MCF 10A (cell line): ENCODE data around the gene OR51E1. TPM values are rescaled to one million over a fixed set of nuclear protein-coding genes. Genes with fewer than 3 reads are reported as not detected.

ENCODE experiments used
- Bru-seq: library from RNA; stranded (reverse); fragments of 400-500 nt; gene quantifications from one replicate; lab custom pipeline; 2021; lab: Mats Ljungman, UMichigan
- BruChase-seq, 2 experiments: library from RNA; stranded (reverse); fragments of 400-500 nt; gene quantifications; one replicate each; lab custom pipeline; 2021; lab: Mats Ljungman, UMichigan
- BruUV-seq: library from RNA; stranded (reverse); fragments of 400-500 nt; replicated peaks from 2 replicates; lab custom pipeline; 2021; lab: Mats Ljungman, UMichigan
- CTCF ChIA-PET: fragments of 300-600 bp; sonication (Branson Sonifier 250); formaldehyde crosslinking; extraction: SDS; loops from one replicate; lab custom pipeline; 2021; ENCODE audit warnings: antibody characterized with exemption, inconsistent platforms; lab: Yijun Ruan, JAX
- POLR2A ChIA-PET: fragments of 300-600, 350-650 bp; sonication (Branson Sonifier 250); formaldehyde crosslinking; extraction: SDS; loops from one replicate; lab custom pipeline; 2020; ENCODE audit warnings: antibody characterized with exemption, inconsistent platforms; lab: Yijun Ruan, JAX
- DNase-seq: peaks from one replicate; pipeline ENCODE4 v3.0.0-alpha.2; 2018; ENCODE audit not compliant: unreplicated experiment
- H3K27ac Mint-ChIP-seq: one replicate; pipeline ENCODE4 v1.8.0; 2022; ENCODE audit warnings: mild to moderate bottlenecking, low read depth, mixed read lengths; ENCODE audit not compliant: unreplicated experiment
- H3K27me3 Mint-ChIP-seq: one replicate; pipeline ENCODE4 v1.8.0; 2022; ENCODE audit warnings: mixed read lengths; ENCODE audit not compliant: insufficient read depth, unreplicated experiment
- H3K36me3 Mint-ChIP-seq: one replicate; pipeline ENCODE4 v1.8.0; 2022; ENCODE audit warnings: mild to moderate bottlenecking, moderate library complexity, mixed read lengths; ENCODE audit not compliant: insufficient read depth, unreplicated experiment
- H3K4me1 Mint-ChIP-seq: one replicate; pipeline ENCODE4 v1.8.0; 2022; ENCODE audit warnings: mixed read lengths; ENCODE audit not compliant: insufficient read depth, unreplicated experiment
- H3K4me3 Mint-ChIP-seq: one replicate; pipeline ENCODE4 v1.8.0; 2022; ENCODE audit warnings: mild to moderate bottlenecking, moderate library complexity, mixed read lengths; ENCODE audit not compliant: unreplicated experiment
- H3K9me3 Mint-ChIP-seq: one replicate; pipeline ENCODE4 v1.8.0; 2022; ENCODE audit warnings: mixed read lengths; ENCODE audit not compliant: unreplicated experiment
- intact Hi-C: fragments of 100-400 bp; cut with micrococcal nuclease; formaldehyde crosslinking; loops from 2 replicates; pipeline ENCODE4 v1.14.1; 2022
- long read RNA-seq: library from polyadenylated mRNA; stranded (forward); transcript quantifications from one replicate; pipeline ENCODE4 v2.0.0, GENCODE V29; 2022
- total RNA-seq: library from RNA; stranded (reverse); gene quantifications from 2 replicates; pipeline ENCODE4 v1.2.3, GENCODE V29; 2022
- TF ChIP-seq, protein P1 (sequence below): fragments of 200-600 bp; IDR thresholded peaks from one replicate; pipeline ENCODE4 v1.8.0; 2022; ENCODE audit warnings: antibody characterized with exemption, mild to moderate bottlenecking; ENCODE audit not compliant: unreplicated experiment

OR51E1 gene, protein sequence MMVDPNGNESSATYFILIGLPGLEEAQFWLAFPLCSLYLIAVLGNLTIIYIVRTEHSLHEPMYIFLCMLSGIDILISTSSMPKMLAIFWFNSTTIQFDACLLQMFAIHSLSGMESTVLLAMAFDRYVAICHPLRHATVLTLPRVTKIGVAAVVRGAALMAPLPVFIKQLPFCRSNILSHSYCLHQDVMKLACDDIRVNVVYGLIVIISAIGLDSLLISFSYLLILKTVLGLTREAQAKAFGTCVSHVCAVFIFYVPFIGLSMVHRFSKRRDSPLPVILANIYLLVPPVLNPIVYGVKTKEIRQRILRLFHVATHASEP
- not detected in 2 replicates for total RNA-seq
- not detected for Bru-seq, nascent RNA
- BruChase-seq, experiment 1, labeled RNA remaining after a 6-hour chase: not detected
- not detected for BruChase-seq, experiment 2, labeled RNA remaining after a 2-hour chase
- long read RNA-seq: 0 reads

DNA sequence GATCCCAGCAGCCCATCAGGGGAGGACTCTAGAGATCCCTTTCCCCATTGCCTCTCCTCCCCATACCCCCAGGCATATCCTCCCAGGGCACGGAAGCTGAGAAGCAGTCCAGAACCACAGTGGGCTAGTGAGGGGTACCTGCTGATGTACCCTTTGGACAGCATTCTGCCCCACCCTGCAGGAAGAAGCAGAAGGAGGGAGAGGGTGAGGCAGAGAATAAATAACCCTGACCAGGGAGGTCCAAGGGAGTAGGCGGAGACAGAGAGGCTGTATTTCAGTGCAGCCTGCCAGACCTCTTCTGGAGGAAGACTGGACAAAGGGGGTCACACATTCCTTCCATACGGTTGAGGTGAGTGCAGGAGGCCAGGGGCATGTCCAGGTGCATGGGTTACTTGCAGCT lies at the start of gene OR51E1:
OR51E1 (plus strand) TSS at position 301 of the 400 bp plus-strand sequence. CDS start 8,545 bp downstream, outside the sequence.
- no peak for DNase-seq
- ChIA-PET POLR2A (no interaction called here), CTCF (no interaction called here)
- TF ChIP-seq, protein P1, sequence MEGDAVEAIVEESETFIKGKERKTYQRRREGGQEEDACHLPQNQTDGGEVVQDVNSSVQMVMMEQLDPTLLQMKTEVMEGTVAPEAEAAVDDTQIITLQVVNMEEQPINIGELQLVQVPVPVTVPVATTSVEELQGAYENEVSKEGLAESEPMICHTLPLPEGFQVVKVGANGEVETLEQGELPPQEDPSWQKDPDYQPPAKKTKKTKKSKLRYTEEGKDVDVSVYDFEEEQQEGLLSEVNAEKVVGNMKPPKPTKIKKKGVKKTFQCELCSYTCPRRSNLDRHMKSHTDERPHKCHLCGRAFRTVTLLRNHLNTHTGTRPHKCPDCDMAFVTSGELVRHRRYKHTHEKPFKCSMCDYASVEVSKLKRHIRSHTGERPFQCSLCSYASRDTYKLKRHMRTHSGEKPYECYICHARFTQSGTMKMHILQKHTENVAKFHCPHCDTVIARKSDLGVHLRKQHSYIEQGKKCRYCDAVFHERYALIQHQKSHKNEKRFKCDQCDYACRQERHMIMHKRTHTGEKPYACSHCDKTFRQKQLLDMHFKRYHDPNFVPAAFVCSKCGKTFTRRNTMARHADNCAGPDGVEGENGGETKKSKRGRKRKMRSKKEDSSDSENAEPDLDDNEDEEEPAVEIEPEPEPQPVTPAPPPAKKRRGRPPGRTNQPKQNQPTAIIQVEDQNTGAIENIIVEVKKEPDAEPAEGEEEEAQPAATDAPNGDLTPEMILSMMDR: no peak
- Mint-ChIP-seq H3K4me3 (no peak within 1 kb of the TSS), H3K27me3 (peaks cover 14% of the 10 kb centered on the region), H3K9me3 (no peaks in the 10 kb centered on the region), H3K27ac (peak within 1 kb of the TSS; percentile 17), H3K4me1 (no peaks in the 10 kb centered on the region), H3K36me3 (no peaks in the 10 kb centered on the region)
- intact Hi-C loops: no loop called here
- no TSS peak for BruUV-seq

DNA sequence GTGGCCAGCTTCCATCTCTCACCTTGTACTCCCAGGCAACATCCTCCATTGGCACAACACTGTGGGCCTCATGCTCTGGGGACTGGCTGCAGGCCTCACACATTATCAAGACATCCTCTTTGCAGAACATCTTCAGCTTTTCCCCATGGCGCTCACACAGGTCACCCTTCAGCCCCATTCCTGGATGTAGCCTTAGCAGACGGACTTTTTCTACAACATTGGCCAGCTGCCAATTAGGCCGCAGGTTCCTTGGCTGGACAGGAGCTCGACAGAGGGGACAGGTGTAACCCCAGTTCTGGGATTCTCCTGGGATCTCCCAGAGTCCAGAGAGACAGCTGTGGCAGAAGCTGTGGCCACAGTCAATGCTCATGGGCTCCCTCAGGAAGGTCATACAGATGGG lies 38.7 kb upstream of the OR51E1 start:
- no TSS peak for BruUV-seq
- ChIA-PET CTCF (interaction anchor here (0.7 to 1.7 kb wide), 3 partner anchors 21 to 142 kb away, joined by 3 to 10 read pairs (median 7); partner anchors contain the start of gene OR51D1), POLR2A (no interaction called here)
- peaks cover 29% of the 10 kb centered on the region for H3K36me3 Mint-ChIP-seq
- H3K9me3 Mint-ChIP-seq: no peaks in the 10 kb centered on the region
- H3K4me1 Mint-ChIP-seq: peaks cover 18% of the 10 kb centered on the region
- intact Hi-C loops: loop anchor here (5.0 kb wide), 1 partner anchor 418 kb away; no protein-coding TSS in a partner anchor
- no peak for DNase-seq
- H3K27ac Mint-ChIP-seq: no peak overlapping the region
- no peaks in the 10 kb centered on the region for H3K27me3 Mint-ChIP-seq
- TF ChIP-seq, protein P1: no peak
- H3K4me3 Mint-ChIP-seq: no peak overlapping the region

DNA sequence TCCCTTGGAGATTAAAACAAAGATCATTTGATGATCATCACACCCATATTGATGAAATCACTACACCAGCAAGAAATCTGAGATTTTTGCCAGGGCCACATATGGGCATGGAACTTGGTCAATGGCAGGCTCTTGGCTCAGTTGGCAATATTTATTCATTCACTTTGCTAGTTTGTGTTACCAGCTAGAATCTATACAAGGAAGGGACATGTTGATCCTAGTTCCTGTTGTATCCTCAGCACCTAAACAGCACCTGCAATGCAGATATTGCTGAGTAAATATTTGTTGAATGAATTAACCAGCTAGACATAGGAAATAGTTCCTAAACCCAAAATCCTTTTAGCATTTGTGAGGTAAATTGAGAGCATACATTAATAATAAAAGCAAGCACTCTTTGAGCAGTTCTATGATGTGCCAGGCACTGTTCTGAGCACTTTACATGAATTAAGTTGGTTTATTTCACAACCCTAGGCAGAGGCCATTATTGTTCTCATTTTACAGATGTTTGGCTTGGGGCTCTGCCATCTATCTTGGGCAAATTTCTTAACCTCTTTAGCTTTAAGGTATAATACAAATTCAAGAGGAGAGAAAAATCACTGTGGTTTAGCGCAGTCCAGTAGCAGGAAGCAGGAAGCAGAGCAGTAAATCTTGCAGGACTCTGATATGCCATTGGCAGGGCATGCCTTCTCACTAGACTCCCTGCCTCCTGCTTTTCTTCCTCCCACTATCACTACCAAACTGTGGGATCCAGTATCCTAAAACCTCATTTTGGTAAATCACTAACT lies 37.4 kb upstream of the OR51E1 start:
- intact Hi-C loops: loop anchor here (5.0 kb wide), 1 partner anchor 419 kb away; no protein-coding TSS in a partner anchor
- TF ChIP-seq, protein P1: no peak
- H3K9me3 Mint-ChIP-seq: no peaks in the 10 kb centered on the region
- no TSS peak for BruUV-seq
- H3K4me1 Mint-ChIP-seq: peaks cover 25% of the 10 kb centered on the region
- no peaks in the 10 kb centered on the region for H3K27me3 Mint-ChIP-seq
- ChIA-PET POLR2A (interaction anchor here (0.6 to 1.1 kb wide), 4 partner anchors 11 to 700 kb away, joined by 3 read pairs; no protein-coding TSS in a partner anchor), CTCF (interaction anchor here (0.7 to 3.2 kb wide), 6 partner anchors 19 to 420 kb away, joined by 3 to 15 read pairs (median 4); partner anchors contain the start of gene OR51D1)
- H3K27ac Mint-ChIP-seq: peak overlapping the region; percentile 91
- peaks cover 29% of the 10 kb centered on the region for H3K36me3 Mint-ChIP-seq
- H3K4me3 Mint-ChIP-seq: peak overlapping the region; percentile 85
- DNase-seq: peak; percentile 79
